Astrocyte (in vitro differentiated cells and primary cell): ENCODE data around the gene RALGPS2.

Experiments
- CTCF ChIP-seq: IDR thresholded peaks from 2 replicates; pipeline ENCODE4 v1.5.1; 2011; ENCODE audit warnings: low read depth, mild to moderate bottlenecking, inconsistent platforms, low read length, moderate library complexity; ENCODE audit not compliant: insufficient read depth
- EZH2 ChIP-seq: IDR thresholded peaks from 2 replicates; pipeline ENCODE4 v1.6.1; 2012; ENCODE audit warnings: mild to moderate bottlenecking, low read length, inconsistent platforms; ENCODE audit not compliant: insufficient read depth

GRCh38 chr1:178792394-178792793, 67.3 kb downstream of the RALGPS2 start:
- TF ChIP-seq CTCF = no peak
- no peak for TF ChIP-seq EZH2
